Endothelial cell of umbilical vein (primary cell): ENCODE results near the gene SNAPC4. TPM values are rescaled to one million over a fixed set of nuclear protein-coding genes. Genes with fewer than 3 reads are reported as not detected.

Source experiments
- BruUV-seq: library from RNA; stranded (reverse); fragments of 400-500 nt; replicated peaks from 2 replicates; lab custom pipeline; 2021; lab: Mats Ljungman, UMichigan
- CTCF ChIA-PET: fragments of 300-600, 350-600 bp; sonication (Branson Sonifier 250); formaldehyde crosslinking; loops from one replicate; lab custom pipeline; 2021; ENCODE audit warnings: antibody characterized with exemption, inconsistent platforms; lab: Charles Lee
- POLR2A ChIA-PET: fragments of 300-600, 350-600 bp; sonication (Branson Sonifier 250); formaldehyde crosslinking; loops from one replicate; lab custom pipeline; 2021; ENCODE audit warnings: antibody characterized with exemption, inconsistent platforms; lab: Charles Lee
- DNase-seq: peaks from one replicate; pipeline ENCODE4 v3.0.0-alpha.2; 2011; ENCODE audit warnings: low read depth, low spot score
- FAIRE-seq: peaks from 2 replicates; lab custom pipeline; 2011; peaks lifted over from hg19 to GRCh38; lab: Jason Lieb, UNC
- H2AFZ ChIP-seq: 2 replicates; pipeline ENCODE4 v1.6.0; 2012; ENCODE audit warnings: low read depth, low read length, control low read depth, inconsistent platforms
- H3K27ac ChIP-seq: 2 replicates; pipeline ENCODE4 v1.5.1; 2011; ENCODE audit warnings: low read depth, mild to moderate bottlenecking, control low read depth, low read length, moderate library complexity; ENCODE audit not compliant: insufficient read depth
- H3K27me3 ChIP-seq, 2 experiments: 2 replicates each; pipeline versions ENCODE4 v1.6.0 to v1.6.1; 2011; ENCODE audit warnings: low read length in 2 of 2, mixed read lengths in 1 of 2; ENCODE audit not compliant: control insufficient read depth in 2 of 2, insufficient read depth in 2 of 2
- H3K36me3 ChIP-seq, 2 experiments: 2 replicates in 1 of 2; 3 replicates in 1 of 2; pipeline ENCODE4 v1.5.1; 2011; ENCODE audit warnings: low read length in 2 of 2, mild to moderate bottlenecking in 1 of 2, moderate library complexity in 1 of 2; ENCODE audit not compliant: control insufficient read depth in 2 of 2, insufficient read depth in 2 of 2; ENCODE audit errors: extremely low read depth in 1 of 2
- H3K4me1 ChIP-seq: 3 replicates; pipeline ENCODE4 v1.5.1; 2011; ENCODE audit warnings: mild to moderate bottlenecking, low read length; ENCODE audit not compliant: control insufficient read depth, insufficient read depth; ENCODE audit errors: extremely low read depth
- H3K4me2 ChIP-seq: 2 replicates; pipeline ENCODE4 v1.6.1; 2011; ENCODE audit warnings: low read length, control low read depth, mixed read lengths; ENCODE audit not compliant: insufficient read depth
- H3K4me3 ChIP-seq, 3 experiments: fragments of 200-600 bp in 1 of 3; sonication (generic), shearing (Covaris generic) in 1 of 3; replicated peaks in 1 of 3; 2 replicates each; pipeline ENCODE4 v1.5.1; 2011 to 2016; ENCODE audit warnings: control low read depth in 3 of 3, low read length in 3 of 3, mild to moderate bottlenecking in 2 of 3, inconsistent platforms in 1 of 3, low read depth in 1 of 3, moderate library complexity in 1 of 3; ENCODE audit not compliant: insufficient read depth in 1 of 3
- H3K79me2 ChIP-seq: 2 replicates; pipeline ENCODE4 v1.6.0; 2012; ENCODE audit warnings: low read length, inconsistent platforms; ENCODE audit not compliant: control insufficient read depth, insufficient read depth
- H3K9ac ChIP-seq: replicated peaks from 2 replicates; pipeline ENCODE3; 2011; ENCODE audit warnings: low read length, control low read depth; ENCODE audit not compliant: insufficient read depth; ENCODE audit errors: extremely low read depth
- H3K9me1 ChIP-seq: replicated peaks from 3 replicates; pipeline ENCODE4 v1.6.0; 2011; ENCODE audit warnings: mild to moderate bottlenecking, low read length; ENCODE audit not compliant: control insufficient read depth, insufficient read depth; ENCODE audit errors: extremely low read depth
- H3K9me3 ChIP-seq: replicated peaks from 2 replicates; pipeline ENCODE4 v1.5.1; 2012; ENCODE audit warnings: low read length, inconsistent platforms; ENCODE audit not compliant: control insufficient read depth, insufficient read depth
- H4K20me1 ChIP-seq: replicated peaks from 2 replicates; pipeline ENCODE3; 2011; ENCODE audit warnings: mild to moderate bottlenecking, low read length; ENCODE audit not compliant: control insufficient read depth, insufficient read depth; ENCODE audit errors: extremely low read depth
- EZH2 ChIP-seq: IDR thresholded peaks from 2 replicates; pipeline ENCODE4 v1.6.1; 2012; ENCODE audit warnings: borderline replicate concordance, low read depth, mild to moderate bottlenecking, moderate library complexity, low read length, inconsistent platforms; ENCODE audit not compliant: severe bottlenecking
- FOS ChIP-seq: IDR thresholded peaks from 2 replicates; pipeline ENCODE4 v1.6.1; 2011; ENCODE audit warnings: mild to moderate bottlenecking, low read length, moderate library complexity, borderline replicate concordance; ENCODE audit not compliant: insufficient read depth
- GATA2 ChIP-seq: IDR thresholded peaks from 2 replicates; pipeline ENCODE4 v1.7.0; 2011; ENCODE audit warnings: low read depth, mild to moderate bottlenecking, moderate library complexity, mixed read lengths, low read length; ENCODE audit not compliant: insufficient read length, insufficient read depth
- JUN ChIP-seq: IDR thresholded peaks from 2 replicates; pipeline ENCODE4 v1.6.1; 2011; ENCODE audit warnings: borderline replicate concordance, low read depth; ENCODE audit not compliant: insufficient read length, insufficient read depth
- MYC ChIP-seq: IDR thresholded peaks from one replicate; pipeline ENCODE4 v1.6.1; 2011; ENCODE audit warnings: mild to moderate bottlenecking, low read depth, low read length
- POLR2A ChIP-seq: IDR thresholded peaks from 2 replicates; pipeline ENCODE4 v1.6.1; 2012; ENCODE audit warnings: low read depth, mild to moderate bottlenecking, control low read depth, low read length
- POLR2AphosphoS5 ChIP-seq: IDR thresholded peaks from 2 replicates; pipeline ENCODE4 v1.6.1; 2012; ENCODE audit warnings: low read depth, mild to moderate bottlenecking, control low read depth, low read length, moderate library complexity; ENCODE audit not compliant: insufficient read depth
- dilution Hi-C: fragments of 300-500 bp; cut with MboI; formaldehyde crosslinking; loops from one replicate; pipeline ENCODE4 v1.15.0; 2019; ENCODE audit warnings: low sequenced_read_pairs; ENCODE audit not compliant: extremely low pct_ligation_motif_present
- intact Hi-C: fragments of 100-400 bp; cut with micrococcal nuclease; formaldehyde crosslinking; loops from one replicate; pipeline ENCODE4 v1.10.0; 2022
- polyA plus RNA-seq, 4 experiments: library from polyadenylated mRNA; depleted of rRNA in 3 of 4; stranded (reverse) in 3 of 4; unstranded in 1 of 4; fragments of >200 nt; gene quantifications; 2 replicates each; pipeline versions ENCODE4 v1.2.1 to v1.2.3, GENCODE V29; 2011 to 2012; ENCODE audit warnings: missing spikeins in 1 of 4
- total RNA-seq: library from RNA; stranded (reverse); gene quantifications from 2 replicates; pipeline ENCODE4 v1.2.3, GENCODE V29; 2021
- TF ChIP-seq, protein P1 (sequence below): IDR thresholded peaks from 2 replicates; pipeline ENCODE4 v1.6.1; 2011; ENCODE audit not compliant: insufficient read depth, insufficient read length
- TF ChIP-seq, protein P2 (sequence below), 2 donors: IDR thresholded peaks; 1 replicate in 1 of 2; 2 replicates in 1 of 2; pipeline ENCODE4 v1.5.1; 2011; ENCODE audit warnings: low read length in 2 of 2, mild to moderate bottlenecking in 2 of 2, moderate library complexity in 2 of 2, control low read depth in 1 of 2, inconsistent platforms in 1 of 2, low read depth in 1 of 2; ENCODE audit not compliant: insufficient read depth in 1 of 2; ENCODE audit errors: extremely low read depth in 1 of 2

SNAPC4 gene
- total and polyA plus RNA-seq, 2 donors (not counting 3 experiments of a cell fraction or from before 2014, with no cell fraction given) = 6.7 to 17.5 TPM

DNA sequence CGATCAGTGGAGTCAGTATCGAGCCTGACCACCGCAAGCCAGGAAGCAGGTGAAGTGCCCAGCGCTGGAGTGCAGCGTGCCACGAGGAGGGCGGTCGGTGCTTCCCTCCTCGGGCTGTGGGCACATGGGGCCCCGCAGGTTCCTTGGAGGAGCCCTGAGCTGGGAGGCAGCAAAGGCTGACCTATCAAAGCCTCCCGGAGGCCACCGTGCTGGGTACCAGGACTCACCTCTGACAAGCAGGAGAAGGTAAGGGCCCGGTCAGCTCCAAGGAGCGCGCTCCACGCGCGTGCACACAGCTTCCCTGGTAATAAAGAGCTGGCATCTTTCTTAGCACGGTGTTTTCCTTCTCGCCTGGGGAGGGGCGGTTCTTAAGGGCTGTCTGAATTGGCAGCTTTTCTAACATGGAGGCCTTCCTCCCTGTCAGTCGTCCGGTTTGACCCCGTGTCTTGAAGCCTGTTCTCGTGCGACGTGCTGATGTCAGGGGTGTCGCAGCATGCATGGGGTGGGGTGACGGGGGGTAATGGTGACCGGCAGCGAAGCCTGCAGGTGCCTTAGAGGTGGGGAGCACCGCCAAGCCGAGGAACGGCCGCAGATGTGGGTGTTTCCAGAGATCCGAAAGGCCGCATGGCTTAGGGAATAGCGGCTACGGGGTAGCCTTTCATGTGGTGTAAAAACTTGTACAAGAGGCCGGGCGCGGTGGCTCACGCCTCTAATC lies 23.6 kb upstream of the SNAPC4 start:
- no peaks in the 10 kb centered on the region for H3K9me3 ChIP-seq
- H3K79me2 ChIP-seq = no peaks in the 10 kb centered on the region
- no peak overlapping the region for H3K27ac ChIP-seq
- dilution Hi-C loops (no loop called here), intact Hi-C loops (no loop called here)
- H2AFZ ChIP-seq = no peak overlapping the region
- DNase-seq = no peak
- H4K20me1 ChIP-seq = no peaks in the 10 kb centered on the region
- TSS peak; percentile 32 for BruUV-seq
- H3K9me1 ChIP-seq = no peaks in the 10 kb centered on the region
- ChIA-PET POLR2A (no interaction called here), CTCF (no interaction called here)
- H3K9ac ChIP-seq = no peak overlapping the region
- no peak overlapping the region for H3K4me2 ChIP-seq
- H3K4me3 ChIP-seq = no peak overlapping the region
- no peak for FAIRE-seq
- H3K4me1 ChIP-seq = no peaks in the 10 kb centered on the region
- no peaks in the 10 kb centered on the region for H3K27me3 ChIP-seq
- TF ChIP-seq MYC = no peak
- no peak for TF ChIP-seq FOS
- no peak for TF ChIP-seq POLR2AphosphoS5
- no peak for TF ChIP-seq GATA2
- TF ChIP-seq EZH2 = no peak
- TF ChIP-seq POLR2A = no peak
- no peak for TF ChIP-seq JUN
- TF ChIP-seq, protein P1, sequence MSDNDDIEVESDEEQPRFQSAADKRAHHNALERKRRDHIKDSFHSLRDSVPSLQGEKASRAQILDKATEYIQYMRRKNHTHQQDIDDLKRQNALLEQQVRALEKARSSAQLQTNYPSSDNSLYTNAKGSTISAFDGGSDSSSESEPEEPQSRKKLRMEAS = no peak
- TF ChIP-seq, protein P2, sequence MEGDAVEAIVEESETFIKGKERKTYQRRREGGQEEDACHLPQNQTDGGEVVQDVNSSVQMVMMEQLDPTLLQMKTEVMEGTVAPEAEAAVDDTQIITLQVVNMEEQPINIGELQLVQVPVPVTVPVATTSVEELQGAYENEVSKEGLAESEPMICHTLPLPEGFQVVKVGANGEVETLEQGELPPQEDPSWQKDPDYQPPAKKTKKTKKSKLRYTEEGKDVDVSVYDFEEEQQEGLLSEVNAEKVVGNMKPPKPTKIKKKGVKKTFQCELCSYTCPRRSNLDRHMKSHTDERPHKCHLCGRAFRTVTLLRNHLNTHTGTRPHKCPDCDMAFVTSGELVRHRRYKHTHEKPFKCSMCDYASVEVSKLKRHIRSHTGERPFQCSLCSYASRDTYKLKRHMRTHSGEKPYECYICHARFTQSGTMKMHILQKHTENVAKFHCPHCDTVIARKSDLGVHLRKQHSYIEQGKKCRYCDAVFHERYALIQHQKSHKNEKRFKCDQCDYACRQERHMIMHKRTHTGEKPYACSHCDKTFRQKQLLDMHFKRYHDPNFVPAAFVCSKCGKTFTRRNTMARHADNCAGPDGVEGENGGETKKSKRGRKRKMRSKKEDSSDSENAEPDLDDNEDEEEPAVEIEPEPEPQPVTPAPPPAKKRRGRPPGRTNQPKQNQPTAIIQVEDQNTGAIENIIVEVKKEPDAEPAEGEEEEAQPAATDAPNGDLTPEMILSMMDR (IDR thresholded peaks at IDR 0.05; ENCODE audit: extremely low read depth in 1 of 2, insufficient read depth in 1 of 2, low read depth in 1 of 2, low read length in 2 of 2) = no peak
- peaks cover 19 to 35% of the 10 kb centered on the region in 2 experiments for H3K36me3 ChIP-seq
